GM12878 (cell line): ENCODE data around the gene EMID1. TPM values are rescaled to one million over a fixed set of nuclear protein-coding genes. Genes with fewer than 3 reads are reported as not detected.

Experiments
- ATAC-seq: fragments of 200-7000 bp; cut with Tn5 transposase; 3 replicates; pipeline ENCODE4 v1.9.1; 2020; ENCODE audit warnings: mild to moderate bottlenecking, moderate library complexity
- BruUV-seq: library from RNA; stranded (reverse); fragments of 400-500 nt; replicated peaks from 2 replicates; lab custom pipeline; 2021; lab: Mats Ljungman, UMichigan
- CTCF ChIA-PET: fragments of 300-600 bp; sonication (Branson Sonifier 250); formaldehyde crosslinking; extraction: SDS; loops from one replicate; lab custom pipeline; 2021; ENCODE audit warnings: inconsistent platforms; lab: Yijun Ruan, JAX
- POLR2A ChIA-PET: fragments of 350-600 bp; formaldehyde crosslinking; extraction: SDS; loops from one replicate; lab custom pipeline; 2021; ENCODE audit warnings: inconsistent platforms; lab: Charles Lee
- RAD21 ChIA-PET: fragments of 300-600 bp; sonication (Branson Sonifier 250); formaldehyde crosslinking; loops from one replicate; lab custom pipeline; 2023; ENCODE audit warnings: antibody characterized with exemption; ENCODE audit not compliant: unreplicated experiment; lab: Charles Lee
- SMC1A ChIA-PET: fragments of 300-600 bp; sonication (Branson Sonifier 250); formaldehyde crosslinking; loops from one replicate; lab custom pipeline; 2023; ENCODE audit not compliant: unreplicated experiment, uncharacterized antibody; lab: Charles Lee
- DNase-seq: peaks from one replicate; pipeline ENCODE4 v3.0.0-alpha.2; 2011; ENCODE audit warnings: low read depth, low spot score
- FAIRE-seq: peaks from 3 replicates; lab custom pipeline; 2011; peaks lifted over from hg19 to GRCh38; lab: Jason Lieb, UNC
- H2AFZ ChIP-seq: 2 replicates; pipeline ENCODE4 v1.6.0; 2011; ENCODE audit warnings: low read depth, low read length, control low read depth; ENCODE audit not compliant: control insufficient read depth
- H3K27ac ChIP-seq: 2 replicates; pipeline ENCODE4 v1.5.1; 2011; ENCODE audit warnings: control low read depth; ENCODE audit not compliant: control insufficient read depth, insufficient read depth
- H3K27me3 ChIP-seq, 2 experiments: replicated peaks in 1 of 2; 2 replicates each; pipeline versions ENCODE4 v1.6.0 to v1.6.1; 2011; ENCODE audit warnings: low read length in 1 of 2; ENCODE audit not compliant: control insufficient read depth in 2 of 2, insufficient read depth in 2 of 2
- H3K36me3 ChIP-seq, 2 experiments: 2 replicates each; pipeline ENCODE4 v1.5.1; 2011; ENCODE audit warnings: low read length in 1 of 2; ENCODE audit not compliant: control insufficient read depth in 2 of 2, insufficient read depth in 2 of 2
- H3K4me1 ChIP-seq: 2 replicates; pipeline ENCODE4 v1.6.1; 2011; ENCODE audit warnings: mild to moderate bottlenecking, low read length, moderate library complexity, mixed read lengths; ENCODE audit not compliant: control insufficient read depth, insufficient read depth
- H3K4me2 ChIP-seq: 2 replicates; pipeline ENCODE4 v1.6.0; 2011; ENCODE audit warnings: control low read depth; ENCODE audit not compliant: control insufficient read depth, insufficient read depth
- H3K4me3 ChIP-seq: fragments of 200-600 bp; sonication (generic); 2 replicates; pipeline ENCODE4 v1.5.1; 2016
- H3K79me2 ChIP-seq: 2 replicates; pipeline ENCODE4 v1.6.0; 2011; ENCODE audit warnings: low read length; ENCODE audit not compliant: control insufficient read depth, insufficient read depth
- H3K9ac ChIP-seq: 2 replicates; pipeline ENCODE4 v1.8.0; 2011; ENCODE audit warnings: low read length, control low read depth, mixed read lengths; ENCODE audit not compliant: control insufficient read depth, insufficient read depth
- H3K9me3 ChIP-seq: replicated peaks from 3 replicates; pipeline ENCODE4 v1.5.1; 2011; ENCODE audit warnings: mild to moderate bottlenecking, low read length; ENCODE audit not compliant: control insufficient read depth, insufficient read depth
- H4K20me1 ChIP-seq: 2 replicates; pipeline ENCODE4 v1.6.0; 2011; ENCODE audit not compliant: control insufficient read depth, insufficient read depth
- BACH1 ChIP-seq: fragments of 450-650 bp; IDR thresholded peaks from 2 replicates; pipeline ENCODE4 v1.6.1; 2017; ENCODE audit warnings: mild to moderate bottlenecking, borderline replicate concordance
- CEBPZ ChIP-seq: fragments of 150-350 bp; IDR thresholded peaks from 2 replicates; pipeline ENCODE4 v1.6.1; 2016; ENCODE audit warnings: low read depth, low read length
- JUND ChIP-seq: IDR thresholded peaks from 2 replicates; pipeline ENCODE4 v1.6.1; 2012; ENCODE audit warnings: low read depth, mild to moderate bottlenecking, low read length, improper control_type of control experiment, moderate library complexity
- NFXL1 ChIP-seq: fragments of 450-650 bp; IDR thresholded peaks from 2 replicates; pipeline ENCODE4 v1.6.1; 2017; ENCODE audit warnings: antibody characterized with exemption, mild to moderate bottlenecking, borderline replicate concordance
- RELA ChIP-seq: fragments of 450-650 bp; IDR thresholded peaks from 2 replicates; pipeline ENCODE4 v1.8.0; 2014; ENCODE audit warnings: borderline replicate concordance; ENCODE audit not compliant: partially characterized antibody
- SIN3A ChIP-seq: IDR thresholded peaks from 2 replicates; pipeline ENCODE4 v1.6.1; 2012; ENCODE audit warnings: low read depth, low read length, improper control_type of control experiment
- ZNF217 ChIP-seq: fragments of 450-650 bp; IDR thresholded peaks from 2 replicates; pipeline ENCODE4 v1.6.1; 2017; ENCODE audit warnings: antibody characterized with exemption, mild to moderate bottlenecking
- ZNF384 ChIP-seq: IDR thresholded peaks from 2 replicates; pipeline ENCODE4 v1.6.1; 2012; ENCODE audit warnings: low read depth, mild to moderate bottlenecking, low read length, improper control_type of control experiment, borderline replicate concordance
- in situ Hi-C: fragments of 300-500 bp; cut with MboI; formaldehyde crosslinking; loops from 9 replicates; pipeline ENCODE4 v1.14.3; 2018; ENCODE audit warnings: mixed read lengths
- intact Hi-C: fragments of 100-400 bp; cut with micrococcal nuclease; formaldehyde crosslinking; loops from one replicate; pipeline ENCODE4 v1.14.2; 2022; ENCODE audit not compliant: unreplicated experiment
- polyA plus RNA-seq, 11 experiments: library from polyadenylated mRNA; depleted of rRNA in 4 of 11; unstranded in 6 of 11; stranded (reverse) in 5 of 11; fragments of >200 nt; fragmentation: Nextera tagmentation in 4 of 11; fragmentation: Illumina TruSeq in 1 of 11; extraction: Ambion mirVana in 4 of 11; extraction: Trizol in 1 of 11; gene quantifications; 1 replicate in 1 of 11; 2 replicates in 10 of 11; pipeline versions ENCODE4 v1.2.1 to v1.2.3, GENCODE V29; 2011 to 2016; ENCODE audit warnings: inconsistent platforms in 2 of 11, missing spikeins in 2 of 11, low read depth in 1 of 11
- total RNA-seq, 4 experiments: library from RNA; depleted of rRNA in 3 of 4; stranded (reverse); fragments of >200 nt in 3 of 4; fragmentation: Illumina TruSeq in 1 of 4; extraction: Trizol in 1 of 4; gene quantifications; 2 replicates each; pipeline versions ENCODE4 v1.2.1 to v1.2.3, GENCODE V29; 2013 to 2021
- TF ChIP-seq, protein P1 (sequence below): fragments of 450-650 bp; IDR thresholded peaks from 2 replicates; pipeline ENCODE4 v1.6.1; 2016; ENCODE audit warnings: mild to moderate bottlenecking
- TF ChIP-seq, protein P2 (sequence below): fragments of 450-650 bp; formaldehyde crosslinking; IDR thresholded peaks from 2 replicates; pipeline ENCODE4 v1.4.0; 2020; ENCODE audit warnings: mild to moderate bottlenecking, moderate library complexity
- TF ChIP-seq, protein P3 (sequence below): fragments of 450-650 bp; IDR thresholded peaks from 2 replicates; pipeline ENCODE4 v1.6.1; 2017; ENCODE audit warnings: mild to moderate bottlenecking

The EMID1 gene
- total and polyA plus RNA-seq, 10 of the 15 experiments (the other 5 are each of a cell fraction or from before 2014, with no cell fraction given) = 1.2 to 60.3 (median 12.0) TPM

GRCh38 chr22:29292379-29292778 is 86.7 kb downstream of the EMID1 start:
- ChIA-PET SMC1A (no interaction called here), POLR2A (no interaction called here), CTCF (no interaction called here), RAD21 (no interaction called here)
- no TSS peak for BruUV-seq
- DNase-seq (no peak), FAIRE-seq (no peak), ATAC-seq (no peak)
- peaks cover 4% of the 10 kb centered on the region for H3K79me2 ChIP-seq
- H3K27ac ChIP-seq = no peak overlapping the region
- peaks cover 4% of the 10 kb centered on the region; the same call in 1 of the 2 replicates for H3K4me1 ChIP-seq
- peaks cover 6% of the 10 kb centered on the region; the same call in 1 of the 2 replicates for H4K20me1 ChIP-seq
- peaks cover 29 to 78% of the 10 kb centered on the region in 2 experiments for H3K36me3 ChIP-seq
- H3K4me2 ChIP-seq = no peak overlapping the region
- intact Hi-C loops (no loop called here), in situ Hi-C loops (no loop called here)
- no peaks in the 10 kb centered on the region for H3K9me3 ChIP-seq
- no peak overlapping the region for H2AFZ ChIP-seq
- H3K4me3 ChIP-seq = no peak overlapping the region
- no peaks in the 10 kb centered on the region for H3K27me3 ChIP-seq
- no peak overlapping the region for H3K9ac ChIP-seq
- TF ChIP-seq SIN3A (no peak), ZNF384 (no peak), BACH1 (no peak), RELA (no peak), NFXL1 (no peak), ZNF217 (no peak), JUND (no peak), CEBPZ (no peak)
- TF ChIP-seq, protein P1, sequence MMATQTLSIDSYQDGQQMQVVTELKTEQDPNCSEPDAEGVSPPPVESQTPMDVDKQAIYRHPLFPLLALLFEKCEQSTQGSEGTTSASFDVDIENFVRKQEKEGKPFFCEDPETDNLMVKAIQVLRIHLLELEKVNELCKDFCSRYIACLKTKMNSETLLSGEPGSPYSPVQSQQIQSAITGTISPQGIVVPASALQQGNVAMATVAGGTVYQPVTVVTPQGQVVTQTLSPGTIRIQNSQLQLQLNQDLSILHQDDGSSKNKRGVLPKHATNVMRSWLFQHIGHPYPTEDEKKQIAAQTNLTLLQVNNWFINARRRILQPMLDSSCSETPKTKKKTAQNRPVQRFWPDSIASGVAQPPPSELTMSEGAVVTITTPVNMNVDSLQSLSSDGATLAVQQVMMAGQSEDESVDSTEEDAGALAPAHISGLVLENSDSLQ = no peak
- TF ChIP-seq, protein P2, sequence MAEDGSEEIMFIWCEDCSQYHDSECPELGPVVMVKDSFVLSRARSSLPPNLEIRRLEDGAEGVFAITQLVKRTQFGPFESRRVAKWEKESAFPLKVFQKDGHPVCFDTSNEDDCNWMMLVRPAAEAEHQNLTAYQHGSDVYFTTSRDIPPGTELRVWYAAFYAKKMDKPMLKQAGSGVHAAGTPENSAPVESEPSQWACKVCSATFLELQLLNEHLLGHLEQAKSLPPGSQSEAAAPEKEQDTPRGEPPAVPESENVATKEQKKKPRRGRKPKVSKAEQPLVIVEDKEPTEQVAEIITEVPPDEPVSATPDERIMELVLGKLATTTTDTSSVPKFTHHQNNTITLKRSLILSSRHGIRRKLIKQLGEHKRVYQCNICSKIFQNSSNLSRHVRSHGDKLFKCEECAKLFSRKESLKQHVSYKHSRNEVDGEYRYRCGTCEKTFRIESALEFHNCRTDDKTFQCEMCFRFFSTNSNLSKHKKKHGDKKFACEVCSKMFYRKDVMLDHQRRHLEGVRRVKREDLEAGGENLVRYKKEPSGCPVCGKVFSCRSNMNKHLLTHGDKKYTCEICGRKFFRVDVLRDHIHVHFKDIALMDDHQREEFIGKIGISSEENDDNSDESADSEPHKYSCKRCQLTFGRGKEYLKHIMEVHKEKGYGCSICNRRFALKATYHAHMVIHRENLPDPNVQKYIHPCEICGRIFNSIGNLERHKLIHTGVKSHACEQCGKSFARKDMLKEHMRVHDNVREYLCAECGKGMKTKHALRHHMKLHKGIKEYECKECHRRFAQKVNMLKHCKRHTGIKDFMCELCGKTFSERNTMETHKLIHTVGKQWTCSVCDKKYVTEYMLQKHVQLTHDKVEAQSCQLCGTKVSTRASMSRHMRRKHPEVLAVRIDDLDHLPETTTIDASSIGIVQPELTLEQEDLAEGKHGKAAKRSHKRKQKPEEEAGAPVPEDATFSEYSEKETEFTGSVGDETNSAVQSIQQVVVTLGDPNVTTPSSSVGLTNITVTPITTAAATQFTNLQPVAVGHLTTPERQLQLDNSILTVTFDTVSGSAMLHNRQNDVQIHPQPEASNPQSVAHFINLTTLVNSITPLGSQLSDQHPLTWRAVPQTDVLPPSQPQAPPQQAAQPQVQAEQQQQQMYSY (CRISPR knock-in tag) = no peak
- TF ChIP-seq, protein P3, sequence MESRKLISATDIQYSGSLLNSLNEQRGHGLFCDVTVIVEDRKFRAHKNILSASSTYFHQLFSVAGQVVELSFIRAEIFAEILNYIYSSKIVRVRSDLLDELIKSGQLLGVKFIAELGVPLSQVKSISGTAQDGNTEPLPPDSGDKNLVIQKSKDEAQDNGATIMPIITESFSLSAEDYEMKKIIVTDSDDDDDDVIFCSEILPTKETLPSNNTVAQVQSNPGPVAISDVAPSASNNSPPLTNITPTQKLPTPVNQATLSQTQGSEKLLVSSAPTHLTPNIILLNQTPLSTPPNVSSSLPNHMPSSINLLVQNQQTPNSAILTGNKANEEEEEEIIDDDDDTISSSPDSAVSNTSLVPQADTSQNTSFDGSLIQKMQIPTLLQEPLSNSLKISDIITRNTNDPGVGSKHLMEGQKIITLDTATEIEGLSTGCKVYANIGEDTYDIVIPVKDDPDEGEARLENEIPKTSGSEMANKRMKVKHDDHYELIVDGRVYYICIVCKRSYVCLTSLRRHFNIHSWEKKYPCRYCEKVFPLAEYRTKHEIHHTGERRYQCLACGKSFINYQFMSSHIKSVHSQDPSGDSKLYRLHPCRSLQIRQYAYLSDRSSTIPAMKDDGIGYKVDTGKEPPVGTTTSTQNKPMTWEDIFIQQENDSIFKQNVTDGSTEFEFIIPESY = no peak
